Fibroblast of lung (primary cell): ENCODE measurements around the gene PTX4.

Experiments used
- EZH2 ChIP-seq: IDR thresholded peaks from 2 replicates; pipeline ENCODE4 v1.5.1; 2012; ENCODE audit warnings: low read length, control low read depth, mild to moderate bottlenecking; ENCODE audit errors: missing control alignments
- TF ChIP-seq, protein P1 (sequence below), 2 donors: IDR thresholded peaks in 1 of 2; conservative IDR thresholded peaks in 1 of 2; 1 replicate in 1 of 2; 2 replicates in 1 of 2; pipeline ENCODE4 v1.5.1; 2011 to 2012; ENCODE audit warnings: low read length in 2 of 2, control low read depth in 1 of 2, inconsistent platforms in 1 of 2, low read depth in 1 of 2, mild to moderate bottlenecking in 1 of 2

DNA sequence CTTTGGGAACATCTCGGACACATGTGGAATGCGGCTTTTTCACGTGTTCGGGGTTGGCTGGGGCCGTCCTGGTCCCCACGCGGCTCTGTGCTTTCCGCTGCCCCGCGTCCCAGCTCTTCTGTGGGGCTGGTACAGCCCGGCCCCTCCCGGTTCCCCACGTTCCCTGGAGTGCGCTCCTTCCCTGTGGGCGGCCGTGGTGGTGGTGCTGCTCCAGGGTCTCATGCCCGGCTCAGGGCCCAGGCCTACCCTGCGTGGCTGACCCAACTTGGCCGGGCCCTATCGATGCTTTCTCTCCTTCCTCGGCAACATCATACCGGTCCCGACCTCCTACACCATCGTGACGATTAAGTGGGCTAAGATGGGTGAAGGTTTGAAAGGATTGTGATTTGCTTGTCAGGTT lies 7.7 kb upstream of the PTX4 start:
- TF ChIP-seq, protein P1, sequence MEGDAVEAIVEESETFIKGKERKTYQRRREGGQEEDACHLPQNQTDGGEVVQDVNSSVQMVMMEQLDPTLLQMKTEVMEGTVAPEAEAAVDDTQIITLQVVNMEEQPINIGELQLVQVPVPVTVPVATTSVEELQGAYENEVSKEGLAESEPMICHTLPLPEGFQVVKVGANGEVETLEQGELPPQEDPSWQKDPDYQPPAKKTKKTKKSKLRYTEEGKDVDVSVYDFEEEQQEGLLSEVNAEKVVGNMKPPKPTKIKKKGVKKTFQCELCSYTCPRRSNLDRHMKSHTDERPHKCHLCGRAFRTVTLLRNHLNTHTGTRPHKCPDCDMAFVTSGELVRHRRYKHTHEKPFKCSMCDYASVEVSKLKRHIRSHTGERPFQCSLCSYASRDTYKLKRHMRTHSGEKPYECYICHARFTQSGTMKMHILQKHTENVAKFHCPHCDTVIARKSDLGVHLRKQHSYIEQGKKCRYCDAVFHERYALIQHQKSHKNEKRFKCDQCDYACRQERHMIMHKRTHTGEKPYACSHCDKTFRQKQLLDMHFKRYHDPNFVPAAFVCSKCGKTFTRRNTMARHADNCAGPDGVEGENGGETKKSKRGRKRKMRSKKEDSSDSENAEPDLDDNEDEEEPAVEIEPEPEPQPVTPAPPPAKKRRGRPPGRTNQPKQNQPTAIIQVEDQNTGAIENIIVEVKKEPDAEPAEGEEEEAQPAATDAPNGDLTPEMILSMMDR (conservative IDR thresholded peaks at IDR 0.05 in 1 of 2, IDR thresholded peaks at IDR 0.05 in 1 of 2; ENCODE audit: low read depth in 1 of 2, low read length in 2 of 2), result no peak
- no peak for TF ChIP-seq EZH2
